Stimulated activated CD4-positive, alpha-beta T cell treated with anti-CD3 and anti-CD28 coated beads, Interleukin-12 subunit alpha, Interleukin-12 subunit beta, amount 100 ng/mL, for 24 hours (primary cell): ENCODE results near the gene STAB1.

Source experiments
- DNase-seq, 2 experiments: peaks; one replicate each; pipeline ENCODE4 v3.0.0-alpha.2; 2020; ENCODE audit warnings: low read depth in 2 of 2

The STAB1 gene

DNA sequence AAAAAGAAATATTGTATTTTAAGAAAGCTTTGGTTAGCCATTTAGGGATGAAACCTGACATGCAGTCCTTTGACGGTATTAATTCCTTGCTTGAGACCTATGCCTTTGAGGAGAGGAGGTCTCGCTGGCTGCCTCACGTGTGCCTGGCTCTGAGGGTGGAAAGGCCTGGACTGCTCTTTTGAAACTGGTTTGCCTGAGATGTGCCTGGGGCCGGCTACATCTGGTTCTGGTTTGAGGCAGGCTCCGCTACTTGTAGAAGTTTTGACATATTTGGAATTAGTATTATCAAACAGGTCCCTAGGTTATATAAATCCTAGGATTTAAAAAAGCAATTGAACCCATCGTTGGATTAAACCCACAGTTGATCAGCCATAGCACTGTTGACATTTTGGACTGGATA is 33.3 kb upstream of the STAB1 start:
- no peak for DNase-seq

DNA sequence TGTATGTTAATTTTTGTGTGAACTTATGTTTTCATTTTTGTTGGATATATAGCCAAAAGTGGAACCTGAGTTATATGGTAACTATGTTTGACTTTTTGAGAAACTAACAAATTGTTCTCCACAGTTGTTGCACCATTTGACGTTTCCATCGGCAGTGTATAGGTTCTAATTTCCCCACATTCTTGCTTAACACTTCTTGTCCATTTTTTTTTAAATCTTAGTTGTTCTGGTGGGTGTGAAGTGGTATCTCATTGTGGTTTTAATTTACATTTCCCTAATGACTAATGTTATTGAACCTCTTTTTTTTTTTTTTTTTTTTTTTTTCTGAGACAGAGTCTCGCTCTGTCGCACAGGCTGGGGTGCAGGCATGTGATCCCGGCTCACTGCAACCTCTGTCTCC is 31.7 kb upstream of the STAB1 start:
- DNase-seq = no peak

DNA sequence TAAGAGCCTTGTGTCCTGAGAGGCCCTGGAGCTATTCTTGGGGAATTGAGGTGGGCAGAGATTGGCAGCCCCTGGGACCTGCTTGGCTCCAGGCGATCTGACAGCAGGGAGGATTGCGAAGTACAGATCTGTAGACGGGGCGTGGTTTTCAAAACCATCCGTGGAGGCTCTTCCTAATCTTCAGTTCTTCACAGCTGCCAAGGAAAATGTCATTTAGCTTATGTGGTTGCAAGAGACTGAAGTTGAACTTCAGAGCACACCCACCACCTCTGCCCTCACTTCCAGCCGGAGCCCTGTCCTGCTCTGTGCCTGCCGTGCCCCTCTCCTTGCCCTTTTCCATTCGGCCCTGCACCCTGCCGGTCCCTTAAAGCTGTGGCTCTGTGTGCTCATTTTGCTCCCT is 26.8 kb upstream of the STAB1 start:
- no peak for DNase-seq

DNA sequence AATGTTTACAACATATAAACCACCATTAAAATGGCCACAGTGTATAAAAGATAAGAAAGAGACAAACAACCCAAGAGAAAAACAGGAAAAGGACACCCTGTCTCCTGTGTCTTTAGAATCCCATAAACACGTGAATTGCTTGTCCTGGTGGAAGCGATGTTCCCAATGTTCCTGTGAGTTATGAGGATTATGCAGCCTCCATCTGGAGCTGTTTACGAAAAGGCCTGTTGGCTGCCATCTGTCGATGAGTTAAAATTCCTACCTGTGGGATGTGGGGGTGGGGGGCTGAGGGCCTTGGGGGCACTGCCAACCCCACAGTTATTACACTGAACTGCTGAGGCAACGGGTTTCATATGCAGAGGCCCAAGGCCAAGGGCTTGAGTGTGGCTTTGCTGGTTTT is 26.1 kb upstream of the STAB1 start:
- DNase-seq = no peak

DNA sequence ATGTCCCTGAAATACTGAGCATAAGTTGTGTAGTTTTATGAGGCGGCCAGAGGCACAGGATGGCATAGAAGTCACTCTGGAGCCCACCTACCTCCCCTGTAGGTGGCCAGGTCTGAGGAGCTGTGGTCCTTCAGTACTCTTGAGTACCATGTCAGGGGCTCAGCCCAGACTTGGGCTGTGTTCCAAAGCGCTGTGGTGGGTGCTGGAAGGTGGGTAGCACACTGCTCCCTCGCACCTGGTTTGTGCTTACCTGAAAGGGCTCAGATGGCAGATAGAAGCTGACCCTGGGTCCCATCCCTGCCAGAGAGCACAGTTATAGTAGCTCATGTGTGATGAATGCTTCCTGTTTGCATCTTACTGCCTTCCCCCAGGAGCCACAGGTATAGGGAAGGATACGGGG is 24.2 kb upstream of the STAB1 start:
- no peak for DNase-seq

DNA sequence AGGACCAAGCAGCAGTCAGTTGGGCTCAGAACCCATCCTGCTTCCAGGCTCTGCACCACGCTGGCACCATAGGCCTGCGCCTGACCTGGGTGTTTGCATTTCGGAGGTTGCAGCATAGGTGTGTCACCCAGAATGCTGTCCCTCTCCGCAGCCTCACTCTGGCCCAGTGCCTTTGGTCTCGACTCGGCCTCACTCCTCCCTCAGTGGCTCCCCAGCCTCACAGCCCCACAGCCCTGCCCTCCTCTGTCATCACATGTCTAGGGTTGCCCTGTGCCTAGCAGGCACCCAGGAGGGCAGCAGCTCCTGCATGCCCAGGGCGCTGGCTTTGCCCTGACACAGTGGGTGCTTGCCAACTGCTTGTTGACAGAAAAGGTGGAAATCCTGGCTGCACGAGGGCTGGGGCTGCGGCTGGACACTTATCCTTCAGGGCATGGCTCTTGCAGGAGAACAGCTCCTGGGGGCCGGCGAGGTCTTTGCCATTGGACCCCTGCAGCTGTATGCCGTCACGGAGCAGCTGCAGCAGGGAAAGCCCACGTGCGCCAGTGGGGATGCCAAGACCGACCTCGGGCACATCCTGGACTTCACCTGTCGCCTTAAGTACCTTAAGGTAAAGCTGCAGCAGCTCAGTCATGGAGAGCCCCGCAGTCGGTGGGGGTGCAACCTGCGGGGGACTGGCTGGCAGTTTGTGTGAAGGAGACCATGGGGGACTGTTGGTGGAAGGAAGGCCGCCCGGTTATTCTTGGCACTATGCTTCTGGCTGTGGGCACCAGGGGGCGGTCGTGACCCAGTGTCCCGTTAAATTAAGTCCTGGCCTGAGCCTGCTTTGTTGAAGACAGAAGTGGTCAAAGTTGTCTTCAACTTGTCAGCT is 23.5 kb upstream of the STAB1 start:
- no peak for DNase-seq

DNA sequence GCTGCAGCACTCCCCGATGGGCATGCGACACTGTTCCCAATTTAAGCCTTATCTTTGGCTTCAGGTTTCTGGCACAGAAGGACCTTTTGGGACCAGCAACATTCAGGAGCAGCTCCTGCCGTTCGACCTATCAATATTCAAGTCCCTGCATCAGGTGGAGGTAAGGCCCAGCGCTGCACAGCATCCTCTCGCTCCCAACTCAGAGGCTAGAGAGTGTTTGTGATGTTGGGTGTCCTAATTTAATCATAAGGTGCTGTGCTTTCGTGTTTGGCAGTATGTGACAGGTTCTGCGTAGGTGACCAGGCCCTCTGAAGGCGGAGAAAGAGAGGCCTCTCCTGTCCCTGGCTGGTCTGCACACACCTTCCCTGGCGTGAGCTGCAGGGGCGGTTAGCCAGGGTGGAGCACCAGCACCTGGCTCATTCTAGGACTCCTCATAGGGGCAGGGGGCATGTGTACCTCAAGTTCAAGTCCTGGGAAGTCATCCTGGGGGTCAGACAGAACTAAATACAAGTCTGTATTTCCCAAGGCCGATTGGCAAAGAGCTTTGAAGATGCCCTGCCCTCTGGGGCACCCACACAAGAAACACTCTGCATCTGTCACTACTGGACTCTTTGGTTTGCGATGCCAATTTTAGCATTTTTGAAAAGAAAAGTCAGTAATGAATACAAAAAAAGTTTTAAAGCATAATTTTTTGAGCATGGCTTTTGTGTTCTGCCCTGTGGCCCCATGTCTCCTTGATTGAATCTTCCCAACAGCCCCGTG is 22.7 kb upstream of the STAB1 start:
- no peak for DNase-seq

DNA sequence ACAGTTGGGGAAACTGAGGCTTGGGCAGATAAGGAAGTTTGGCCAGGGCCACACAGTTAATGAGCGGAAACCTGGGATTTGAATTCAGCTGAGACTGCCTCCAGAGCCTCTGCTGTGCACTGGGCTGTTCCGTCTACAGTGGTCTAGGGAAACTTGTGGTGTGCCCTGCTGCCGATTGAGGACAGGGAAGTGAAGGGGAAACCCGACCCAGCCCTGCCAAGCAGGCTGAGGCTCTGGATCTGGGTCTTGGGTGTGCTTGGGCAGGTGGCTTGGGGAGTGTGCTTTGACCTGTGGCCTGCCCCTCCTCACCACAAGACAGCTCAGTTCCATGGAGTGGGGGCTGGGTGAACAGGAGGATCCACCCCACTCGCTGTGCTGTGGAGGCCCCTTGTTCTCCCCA is 22.1 kb upstream of the STAB1 start:
- DNase-seq = no peak

DNA sequence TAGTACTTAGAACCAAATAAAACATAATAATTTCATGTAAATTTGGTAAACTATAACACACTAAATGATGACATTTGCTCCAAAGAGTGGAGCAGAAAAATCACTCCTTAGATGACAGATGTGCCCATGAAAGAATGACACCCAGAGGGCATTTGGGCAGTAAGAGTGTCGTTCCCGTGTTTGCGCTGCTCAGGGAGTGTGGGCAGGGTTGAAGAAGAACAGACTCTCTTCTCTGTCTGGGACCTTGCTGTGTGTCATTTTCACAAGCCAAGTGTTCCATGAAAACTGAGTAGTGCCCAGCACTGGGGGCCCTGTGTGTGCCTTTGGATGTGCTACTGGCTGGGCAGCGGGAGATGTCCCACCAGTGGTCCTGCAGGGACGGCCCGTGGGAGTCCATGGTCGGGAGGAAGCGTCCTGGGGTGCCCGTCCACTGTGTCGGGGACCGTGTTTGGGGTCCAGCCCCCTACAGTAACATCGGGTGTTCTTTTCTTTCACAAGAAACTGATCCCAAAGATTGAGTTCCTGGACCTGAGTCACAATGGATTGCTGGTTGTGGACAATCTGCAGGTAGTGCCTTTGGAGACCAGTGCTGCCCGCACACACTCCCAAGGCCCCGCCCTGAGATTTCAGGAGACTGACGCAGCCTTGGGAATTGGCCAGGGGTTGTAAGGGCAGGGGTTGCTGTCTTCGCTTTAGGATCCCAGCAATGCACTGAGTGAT is 17.9 kb upstream of the STAB1 start:
- no peak for DNase-seq

DNA sequence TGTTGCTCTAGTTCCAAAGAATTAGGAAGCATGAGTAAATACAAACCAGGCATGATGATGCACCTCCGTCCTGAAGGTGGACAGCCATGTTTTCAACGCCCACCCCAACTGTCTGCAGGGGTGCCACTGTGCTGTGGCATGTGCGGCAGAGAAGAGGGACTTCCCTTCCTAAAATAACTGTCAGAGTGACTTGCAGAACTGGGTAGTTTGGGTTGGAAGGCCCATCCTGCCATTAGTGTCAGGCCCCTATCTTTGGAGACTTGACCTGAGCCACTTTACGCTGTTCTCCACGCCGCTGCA is 17.4 kb upstream of the STAB1 start:
- no peak for DNase-seq

DNA sequence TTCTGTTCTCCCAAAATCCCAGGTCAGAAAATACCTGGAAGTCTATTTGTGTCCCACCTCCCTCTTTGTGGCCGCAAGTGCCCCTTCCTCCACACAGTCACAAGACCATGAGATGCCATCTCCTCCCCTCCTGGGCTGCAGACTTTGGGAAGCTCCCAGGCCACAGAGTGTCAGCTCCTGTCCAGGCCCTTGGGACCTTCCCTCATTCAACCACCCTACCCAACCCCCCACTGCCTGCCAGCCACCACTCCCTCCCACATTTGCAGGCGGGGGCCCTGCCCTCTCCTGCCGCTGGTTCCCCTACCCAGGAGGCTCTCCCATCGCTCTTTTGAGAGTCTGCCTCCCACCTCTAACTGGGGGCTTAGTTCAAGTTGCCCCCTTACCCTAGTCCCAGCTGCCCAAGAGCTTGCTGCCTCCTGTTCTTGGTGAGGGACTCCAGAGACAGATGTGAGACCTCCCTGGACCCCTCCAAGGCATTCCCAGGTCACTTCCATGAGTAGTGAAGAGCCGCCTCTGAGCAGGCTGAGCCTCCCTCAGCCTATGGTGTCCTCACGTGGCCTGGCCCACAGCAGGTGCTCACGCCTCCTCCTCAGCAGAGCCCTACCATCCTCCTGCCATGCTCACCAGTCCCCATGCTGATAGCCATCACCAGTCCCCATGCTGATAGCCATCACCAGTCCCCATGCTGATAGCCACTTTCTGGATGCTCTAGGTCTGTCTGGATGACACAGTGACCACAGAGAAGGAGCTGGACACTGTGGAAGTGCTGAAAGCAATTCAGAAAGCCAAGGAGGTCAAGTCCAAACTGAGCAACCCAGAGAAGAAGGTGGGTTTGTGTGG is 15.9 kb upstream of the STAB1 start:
- no peak for DNase-seq

DNA sequence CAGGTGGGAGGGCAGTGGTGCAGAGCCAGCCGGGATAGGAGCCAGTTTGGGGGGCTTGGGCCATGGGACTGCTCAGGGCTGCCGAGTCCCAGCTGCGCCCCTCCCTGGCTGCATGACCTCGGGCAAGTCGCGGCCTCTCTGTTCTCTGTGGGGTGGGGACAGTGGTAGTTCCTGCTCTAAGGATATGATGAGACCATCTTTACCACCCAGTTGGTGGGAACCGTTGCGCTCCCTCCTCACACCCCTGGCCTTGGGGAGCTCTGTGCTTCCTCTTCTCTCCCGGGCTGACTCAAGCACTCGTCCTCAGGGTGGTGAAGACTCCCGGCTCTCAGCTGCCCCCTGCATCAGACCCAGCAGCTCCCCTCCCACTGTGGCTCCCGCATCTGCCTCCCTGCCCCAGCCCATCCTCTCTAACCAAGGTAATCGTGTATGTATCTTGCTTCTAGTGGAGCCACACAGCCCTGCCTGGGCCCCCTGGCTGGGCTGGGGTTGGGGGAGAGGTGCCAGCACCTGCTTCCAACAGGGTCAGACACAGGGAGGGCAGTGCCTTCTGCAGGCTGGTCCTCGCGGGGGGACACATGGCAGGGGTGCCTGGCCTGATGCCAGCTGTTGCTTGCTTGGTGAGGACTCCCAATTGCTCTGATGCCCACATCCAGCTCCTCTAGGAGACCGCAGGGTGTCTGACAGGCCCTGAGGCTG is 15.1 kb upstream of the STAB1 start:
- no peak for DNase-seq

DNA sequence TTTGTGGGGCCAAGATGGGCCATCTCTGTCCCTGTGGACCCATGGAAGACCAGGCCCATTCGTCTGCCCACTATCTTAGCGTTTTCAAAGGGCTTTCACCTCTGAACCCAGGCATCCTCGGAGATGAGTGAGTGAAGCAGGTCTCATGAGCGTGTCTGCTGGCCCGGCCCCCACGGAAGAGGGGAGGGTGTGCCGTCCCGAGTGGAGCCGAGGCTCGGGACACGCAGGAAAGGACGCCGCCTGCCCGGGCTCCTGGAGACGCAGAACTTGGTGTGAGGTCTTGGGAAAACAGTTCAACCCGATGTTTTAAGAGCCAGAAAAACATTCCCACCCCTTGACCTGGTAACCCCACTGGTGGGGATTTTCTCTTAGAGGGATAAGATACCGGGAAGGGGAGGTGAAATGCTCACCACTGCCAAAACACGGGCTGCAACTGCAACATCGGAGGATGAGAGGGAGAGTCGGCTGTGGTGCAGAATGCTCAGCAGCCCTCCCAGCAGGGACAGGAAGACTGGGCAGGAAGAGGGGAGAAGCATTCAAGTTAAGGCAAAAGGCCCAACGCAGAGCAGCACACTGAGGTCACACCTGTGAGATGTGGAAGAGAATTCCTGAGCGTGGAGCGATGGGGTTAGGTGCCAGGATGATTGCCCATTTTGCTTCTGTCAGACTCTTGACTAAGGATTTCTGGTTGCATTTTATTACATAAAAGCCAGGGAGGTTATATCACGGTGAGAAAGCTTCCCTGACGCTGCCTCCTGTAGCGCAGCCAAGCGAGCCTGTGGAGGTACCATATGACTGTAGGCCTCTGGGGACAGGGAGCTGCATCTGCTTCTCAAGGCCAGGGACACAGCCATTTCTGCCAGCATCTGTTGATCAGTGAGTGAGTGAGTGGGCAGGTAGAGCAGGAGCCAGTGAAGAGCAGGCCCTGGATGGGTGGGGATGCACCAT is 14.1 kb upstream of the STAB1 start:
- no peak for DNase-seq

DNA sequence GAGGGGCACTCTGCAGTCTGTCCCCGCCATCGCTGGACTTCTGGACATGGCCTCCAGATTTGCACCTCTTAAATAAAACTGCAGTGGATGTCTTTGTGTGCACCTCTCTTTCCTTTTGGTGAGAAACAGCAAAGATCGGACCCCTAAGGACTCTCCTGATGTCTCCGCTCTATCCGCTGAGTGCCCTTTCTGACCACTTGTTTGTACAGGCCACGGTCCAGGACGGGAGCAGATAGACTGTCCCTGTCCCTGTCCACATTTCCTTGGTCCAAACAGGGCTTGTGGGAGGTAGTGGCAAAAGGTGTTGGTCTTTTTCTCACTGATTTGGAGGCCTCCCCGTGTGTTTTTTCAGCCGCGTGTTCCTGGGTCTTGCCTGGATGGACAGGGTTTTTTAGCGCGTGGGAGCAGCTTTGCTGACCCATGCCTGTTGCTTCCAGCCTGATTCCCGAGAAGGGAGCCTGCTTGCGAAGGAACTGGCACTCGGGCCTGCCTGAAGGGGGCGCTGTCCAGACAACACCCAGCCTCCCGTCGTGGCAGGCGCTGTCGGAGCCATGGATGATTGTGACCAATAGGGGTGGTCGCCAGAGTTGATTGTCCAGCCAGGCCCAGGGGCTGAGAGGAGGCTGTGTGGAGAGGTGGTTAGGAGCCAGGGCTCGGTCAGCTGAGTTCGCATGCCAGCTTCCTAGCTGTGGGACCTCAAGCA is 13.2 kb upstream of the STAB1 start:
- DNase-seq = no peak

DNA sequence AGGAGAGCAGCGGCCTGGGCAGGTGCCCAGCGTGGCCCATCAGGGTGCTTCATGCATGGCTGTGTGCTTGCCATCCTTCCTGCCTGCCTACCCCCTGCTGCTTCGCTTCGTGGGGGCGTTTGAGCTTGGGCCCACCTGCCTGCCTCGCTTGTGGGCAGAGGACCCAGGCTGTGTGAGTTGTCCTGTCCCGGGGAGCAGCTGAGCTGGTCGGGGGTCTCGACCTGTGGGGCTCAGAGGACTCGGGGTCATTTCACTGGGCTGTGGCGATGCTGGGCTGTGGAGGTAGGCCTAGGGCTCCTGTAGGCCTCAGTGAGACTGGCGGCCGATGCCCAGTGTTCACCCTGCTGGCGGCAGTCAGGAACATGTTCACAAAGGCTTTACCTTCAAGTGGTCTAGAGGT is 12.1 kb upstream of the STAB1 start:
- no peak for DNase-seq

DNA sequence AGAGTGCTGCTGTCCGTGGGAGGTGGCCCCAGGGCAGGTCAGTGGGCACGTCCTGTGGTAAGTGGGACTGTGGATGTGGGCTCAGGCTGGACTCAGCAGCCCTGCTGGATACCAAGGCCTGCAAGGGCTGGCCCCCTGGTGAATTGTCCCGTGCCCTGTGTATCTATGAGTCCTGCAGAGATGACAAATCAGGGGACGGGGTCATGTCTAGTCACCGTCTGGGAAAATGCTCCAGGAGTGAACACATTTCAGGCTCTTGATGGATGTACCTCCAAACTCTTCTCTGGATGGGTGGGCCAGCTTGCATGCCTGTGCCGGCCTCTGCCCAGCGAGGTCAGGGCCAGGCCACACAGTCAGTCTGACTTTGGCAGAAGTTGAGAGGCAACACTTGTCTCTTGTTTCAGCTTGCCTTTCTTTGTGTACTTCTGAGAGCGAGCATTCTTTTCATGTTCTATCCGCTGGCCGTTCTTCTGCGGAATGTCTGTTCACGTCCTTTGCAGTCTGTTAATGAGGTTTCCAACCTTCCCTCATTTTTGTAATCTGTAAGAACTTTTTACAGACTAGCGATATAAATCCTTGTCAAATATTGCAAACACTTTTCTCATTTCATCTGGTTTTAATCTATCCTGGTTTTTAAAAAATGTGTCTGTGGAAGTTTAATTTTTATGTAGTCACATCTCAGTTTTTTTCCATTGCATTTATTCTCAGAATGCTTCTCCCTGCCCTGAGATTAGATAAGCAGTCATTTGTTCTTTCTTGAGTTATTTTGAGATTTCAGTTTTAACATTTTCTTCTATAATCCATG is 11.4 kb upstream of the STAB1 start:
- no peak for DNase-seq

DNA sequence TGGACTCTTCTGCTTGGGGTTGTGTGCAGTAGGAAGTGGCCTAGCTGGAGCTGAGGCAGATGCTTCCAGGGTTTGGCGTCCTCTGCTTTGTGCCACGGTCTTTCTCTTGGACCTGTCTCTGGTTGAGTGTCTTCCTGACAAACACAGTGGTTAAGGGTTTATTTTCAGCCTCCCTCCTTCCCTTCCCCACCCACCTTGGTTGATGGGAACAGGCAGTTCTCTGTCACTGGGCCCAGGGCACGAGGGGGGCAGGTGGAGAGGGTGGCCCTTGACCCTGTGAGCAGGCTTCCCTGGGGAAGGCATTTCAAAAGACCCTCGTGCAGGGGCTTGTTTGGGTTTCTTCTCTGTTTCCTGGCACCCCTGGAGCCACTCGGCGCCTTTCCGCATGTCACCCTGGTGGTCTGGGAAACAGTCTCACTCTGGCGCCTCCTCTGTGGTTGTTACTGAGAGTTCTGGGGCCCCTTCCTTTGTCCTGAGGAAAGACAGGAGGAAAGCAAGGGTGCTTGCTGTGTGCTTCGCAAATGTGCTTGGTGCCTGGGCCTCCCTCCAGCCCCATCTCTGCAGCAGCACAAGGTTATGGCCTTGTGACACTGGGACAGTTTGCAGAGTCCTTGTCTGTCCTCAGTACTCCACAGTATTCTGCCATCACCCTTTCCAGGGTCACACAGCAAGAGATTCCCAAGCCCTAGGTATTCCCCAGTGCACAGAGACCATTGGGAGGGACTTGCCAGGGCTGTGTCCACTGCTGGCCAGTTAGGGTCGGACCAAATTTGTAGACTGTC is 10.3 kb upstream of the STAB1 start:
- no peak for DNase-seq
